HG03378 (cell line): ENCODE measurements around the gene PRTN3.
"Not testable (repeated sequence)": the region's sequence is repeated elsewhere in the genome, so short reads cannot be mapped to it uniquely, and the experiment has no call there.

ENCODE experiments used
- ATAC-seq: cut with Tn5 transposase; IDR thresholded peaks from one replicate; pipeline ENCODE4 v1.9.1; 2021; ENCODE audit warnings: mild to moderate bottlenecking, moderate library complexity; ENCODE audit not compliant: unreplicated experiment

Gene PRTN3

DNA sequence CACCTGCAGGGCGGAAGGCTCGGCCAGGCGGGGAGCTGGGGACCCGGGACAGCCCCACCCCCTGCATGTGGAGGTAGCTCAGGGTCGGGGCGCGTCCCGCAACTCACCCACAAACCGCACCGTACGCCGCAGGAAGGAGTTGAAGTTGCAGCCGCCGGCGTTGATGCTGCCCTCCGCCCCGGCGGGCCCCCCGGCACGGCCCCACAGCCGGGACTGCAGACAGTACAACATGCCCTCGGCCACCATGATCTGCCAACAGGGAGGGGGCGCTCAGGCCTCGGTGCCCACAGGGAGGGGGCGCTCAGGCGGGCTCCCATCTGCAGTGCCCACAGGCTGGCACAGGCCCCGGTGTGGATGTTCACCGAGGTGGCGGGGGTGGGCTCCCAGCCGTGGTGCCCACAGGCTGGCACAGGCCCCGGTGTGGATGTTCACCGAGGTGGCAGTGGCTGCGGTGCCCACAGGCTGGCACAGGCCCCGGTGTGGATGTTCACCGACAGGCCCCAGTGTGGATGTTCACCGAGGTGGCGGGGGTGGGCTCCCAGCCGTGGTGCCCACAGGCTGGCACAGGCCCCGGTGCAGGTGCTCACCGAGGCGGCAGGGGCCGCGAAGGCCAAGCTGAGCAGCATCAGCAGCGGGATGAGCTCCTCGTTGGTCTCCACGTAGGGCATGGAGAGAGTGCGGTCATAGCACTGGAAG is 25.6 kb upstream of the PRTN3 start:
- ATAC-seq = no peak

DNA sequence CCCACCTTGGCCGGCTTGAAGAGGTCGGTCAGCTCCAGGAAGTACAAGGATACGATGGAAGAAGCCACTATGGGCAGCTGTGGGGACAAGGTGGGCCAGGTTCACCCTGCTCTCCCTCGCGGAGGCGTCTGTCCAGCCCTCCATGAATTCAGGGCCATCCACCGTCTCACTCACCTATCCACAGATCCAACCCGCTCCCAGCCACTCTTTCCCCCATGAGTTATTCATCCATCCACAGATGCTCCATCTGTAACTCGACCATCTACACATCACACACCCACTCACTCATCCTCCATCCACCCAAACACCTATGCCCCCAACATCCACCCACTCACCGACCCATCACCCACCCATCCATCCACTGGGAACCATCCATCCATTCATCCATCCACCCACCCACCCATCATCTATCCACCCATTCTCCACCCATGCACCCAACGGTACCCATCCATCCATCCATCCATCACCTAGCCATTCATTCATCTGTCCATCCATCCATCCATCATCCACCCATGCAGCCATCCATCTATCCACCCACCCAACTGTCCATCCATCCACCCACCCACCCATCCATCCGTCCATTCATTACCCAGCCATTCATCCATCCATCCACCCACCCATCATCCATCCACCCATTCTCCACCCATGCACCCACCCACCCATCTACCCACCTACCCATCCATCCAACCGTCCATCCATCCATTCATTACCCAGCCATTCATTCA is 24.9 kb upstream of the PRTN3 start:
- ATAC-seq = no peak

DNA sequence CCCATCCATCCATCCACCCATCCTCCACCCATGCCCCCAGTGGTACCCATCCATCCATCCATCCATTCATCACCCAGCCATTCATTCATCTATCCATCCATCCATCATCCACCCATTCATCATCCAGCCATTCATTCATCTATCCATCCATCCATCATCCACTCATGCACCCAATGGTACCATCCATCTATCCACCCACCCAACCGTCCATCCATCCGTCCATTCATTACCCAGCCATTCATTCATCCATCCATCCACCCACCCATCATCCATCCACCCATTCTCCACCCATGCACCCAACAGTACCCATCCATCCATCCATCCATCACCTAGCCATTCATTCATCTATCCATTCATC is 24.3 kb upstream of the PRTN3 start:
- ATAC-seq = no peak

DNA sequence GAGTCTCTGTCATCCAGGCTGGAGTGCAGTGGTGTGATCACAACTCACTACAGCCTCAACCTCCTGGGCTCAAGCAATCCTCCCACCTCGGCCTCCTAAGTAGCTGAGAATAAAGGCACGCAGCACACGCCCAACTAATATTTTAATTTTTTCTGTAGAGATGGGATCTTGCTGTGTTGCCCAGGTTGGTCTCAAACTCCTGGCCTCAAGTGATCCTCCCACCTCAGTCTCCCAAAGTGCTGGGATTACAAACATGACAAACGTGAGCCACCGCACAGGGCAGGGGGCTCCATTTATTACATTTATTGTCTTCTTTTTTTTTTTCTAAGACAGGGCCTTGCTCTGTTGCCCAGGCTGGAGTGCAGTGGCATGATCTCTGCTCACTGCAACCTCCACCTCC is 20.6 kb upstream of the PRTN3 start:
- not testable (repeated sequence) for ATAC-seq

DNA sequence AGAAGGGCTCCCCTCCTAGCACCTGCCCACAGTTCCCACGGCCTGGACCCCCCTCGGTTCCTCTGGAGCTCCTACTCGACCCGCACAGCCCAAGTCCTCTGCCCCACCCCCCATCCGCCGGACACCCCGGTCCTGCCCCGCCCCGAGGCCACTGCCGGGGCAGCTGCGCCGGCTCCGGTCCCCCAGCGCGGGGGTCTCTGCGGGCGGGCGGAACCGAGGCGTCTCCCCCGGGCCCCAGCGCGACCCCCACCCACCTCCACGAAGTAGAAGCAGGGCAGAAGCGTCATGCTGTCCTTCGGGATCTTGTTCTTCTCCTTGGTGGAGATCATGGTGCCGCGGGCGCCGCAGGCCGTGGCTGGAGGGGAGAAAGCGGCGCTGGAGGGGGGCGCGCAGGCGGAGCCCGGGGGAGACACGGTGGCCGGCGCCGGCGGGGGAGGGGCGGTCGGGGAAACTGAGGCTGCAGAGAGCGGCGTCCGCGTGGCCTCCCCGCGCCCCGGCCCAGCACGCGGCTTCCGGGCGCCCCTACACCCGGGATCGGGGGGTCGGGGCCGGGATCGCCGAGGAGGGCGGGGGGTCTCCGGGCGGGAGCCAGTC is 19.5 kb upstream of the PRTN3 start:
- no peak for ATAC-seq

DNA sequence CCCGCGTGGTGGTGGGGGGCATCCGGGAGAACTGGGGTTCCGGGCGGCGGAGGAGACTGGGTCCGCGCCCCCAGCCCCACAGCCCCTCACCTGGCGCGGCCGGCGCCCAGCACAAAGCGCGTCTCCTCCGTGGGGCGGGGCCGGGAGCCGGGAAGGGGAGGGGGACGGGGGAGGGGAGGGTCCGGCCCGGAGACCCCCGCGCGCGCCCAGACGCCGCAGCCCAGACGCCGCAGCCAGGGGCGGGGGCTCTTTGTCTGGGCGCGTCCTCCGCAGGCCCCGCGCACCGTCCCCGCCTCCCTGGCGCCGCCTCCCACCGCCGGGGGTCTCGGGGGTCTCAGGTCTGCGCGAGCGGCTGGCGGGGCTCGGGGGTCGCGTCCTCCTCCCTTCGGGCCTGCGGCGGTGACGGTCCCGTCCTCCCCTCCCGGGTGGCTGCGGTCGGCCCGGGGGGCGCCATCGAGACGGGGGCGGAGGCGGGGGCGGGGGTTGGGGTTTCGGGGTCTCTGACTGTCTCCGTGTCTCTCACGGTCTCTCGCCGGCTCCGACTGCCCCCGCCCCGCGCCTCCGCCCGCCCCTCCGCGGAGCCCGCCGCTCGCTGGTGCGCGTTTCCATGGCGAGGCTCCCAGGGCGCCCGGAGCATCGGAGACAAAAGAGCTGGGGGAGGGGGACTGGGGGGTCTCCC is 18.8 kb upstream of the PRTN3 start, which contains the start of gene PLPPR3:
PLPPR3 (minus strand) TSS at position 131 of the 679 bp plus-strand sequence. CDS start 396 bp downstream, outside the sequence.
- no peak for ATAC-seq

DNA sequence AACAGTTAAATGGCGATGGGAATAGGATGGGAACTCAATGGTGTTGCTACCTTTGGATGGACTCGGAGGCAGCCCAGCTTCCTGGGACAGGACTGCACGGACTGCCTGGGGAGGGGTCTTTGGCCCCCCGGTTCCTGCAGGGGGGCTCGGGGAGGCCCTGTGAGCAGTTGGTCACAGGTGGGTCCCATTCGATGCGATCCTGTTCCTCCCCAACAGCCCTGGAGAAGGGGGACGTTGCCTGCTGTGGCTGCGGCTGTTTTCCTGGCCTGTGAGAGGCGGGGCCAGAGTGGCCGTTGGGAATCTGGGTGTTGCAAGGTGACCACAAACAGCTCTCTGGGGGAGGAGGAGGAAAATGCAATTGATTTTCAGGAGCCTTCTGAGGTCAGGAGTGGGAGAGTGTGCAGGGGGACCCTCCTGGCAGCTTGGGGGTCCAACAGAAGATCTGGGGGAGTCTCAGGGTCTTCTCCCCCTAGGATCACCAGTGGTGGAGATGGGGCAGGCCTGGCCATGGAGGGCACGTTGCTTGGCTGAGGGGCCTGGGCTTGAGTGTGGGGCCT is 17.2 kb upstream of the PRTN3 start:
- ATAC-seq = no peak

DNA sequence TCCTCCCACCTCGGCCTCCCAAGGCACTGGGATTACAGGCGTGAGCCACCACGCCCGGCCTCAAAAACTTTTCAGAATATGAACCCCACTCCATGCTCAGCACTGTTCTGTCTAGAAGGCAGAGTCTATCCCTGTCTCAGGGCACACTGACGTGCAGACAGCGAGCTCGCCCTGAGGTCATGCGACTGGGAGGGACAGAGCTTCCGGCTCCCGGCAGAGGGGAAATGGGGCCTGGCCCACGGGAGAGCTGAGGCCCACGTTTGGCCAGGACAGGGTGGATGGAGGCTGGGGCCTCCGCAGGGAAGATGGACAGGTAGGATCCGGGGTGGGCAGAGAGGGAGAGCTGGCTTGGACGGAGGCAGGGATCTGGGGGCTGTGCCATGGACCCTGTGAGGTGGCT is 15.9 kb upstream of the PRTN3 start:
- no peak for ATAC-seq

DNA sequence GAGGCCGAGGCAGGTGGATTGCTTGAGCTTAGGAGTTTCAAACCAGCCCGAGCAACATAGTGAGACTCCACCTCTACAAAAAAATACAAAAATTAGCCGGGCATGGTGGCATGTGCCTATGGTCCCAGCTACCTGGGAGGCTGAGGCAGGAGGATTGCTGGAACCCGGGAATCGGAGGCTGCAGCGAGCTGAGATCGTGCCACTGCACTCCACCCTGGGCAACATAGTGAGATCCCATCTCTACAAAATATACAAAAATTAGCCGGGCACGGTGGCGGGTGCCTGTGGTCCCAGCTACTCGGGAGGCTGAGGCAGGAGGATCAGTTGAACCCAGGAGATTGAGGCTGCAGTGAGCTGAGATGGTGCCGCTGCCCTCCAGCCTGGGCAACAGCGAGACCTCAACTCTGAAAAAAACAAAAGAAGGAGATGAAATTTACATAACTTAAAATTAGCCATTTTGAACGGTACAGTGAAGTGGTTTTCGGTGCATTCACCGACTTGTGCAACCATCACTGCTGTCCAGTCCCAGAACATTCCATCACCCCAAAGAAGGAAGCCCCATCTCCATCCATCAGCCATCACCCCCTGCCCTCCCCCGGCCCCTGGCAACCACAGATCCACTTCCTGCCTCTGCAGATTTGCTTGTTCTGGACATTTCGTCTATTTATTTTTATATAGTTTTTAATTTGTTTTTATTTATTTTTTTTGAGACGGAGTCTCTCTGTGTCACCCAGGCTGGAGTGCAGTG is 14.7 kb upstream of the PRTN3 start:
- ATAC-seq = no peak

DNA sequence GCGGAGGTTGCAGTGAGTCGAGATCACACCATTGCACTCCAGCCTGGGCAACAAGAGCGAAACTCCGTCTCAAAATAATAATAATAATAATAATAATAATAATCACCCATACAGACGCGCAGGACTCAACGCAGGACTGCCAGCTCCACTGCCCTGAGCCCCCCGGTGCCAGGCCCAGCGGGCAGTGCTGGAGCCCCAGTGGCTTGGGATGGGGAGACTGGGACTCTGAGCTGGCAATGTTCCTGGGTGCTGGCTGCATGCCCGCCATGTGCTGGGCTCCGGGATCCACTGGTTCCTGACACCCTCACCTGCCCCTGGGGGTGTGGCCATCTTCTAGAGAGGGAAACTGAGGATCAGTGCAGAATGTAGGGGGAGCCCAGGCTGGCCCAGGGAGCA is 13.5 kb upstream of the PRTN3 start:
- ATAC-seq = no peak

DNA sequence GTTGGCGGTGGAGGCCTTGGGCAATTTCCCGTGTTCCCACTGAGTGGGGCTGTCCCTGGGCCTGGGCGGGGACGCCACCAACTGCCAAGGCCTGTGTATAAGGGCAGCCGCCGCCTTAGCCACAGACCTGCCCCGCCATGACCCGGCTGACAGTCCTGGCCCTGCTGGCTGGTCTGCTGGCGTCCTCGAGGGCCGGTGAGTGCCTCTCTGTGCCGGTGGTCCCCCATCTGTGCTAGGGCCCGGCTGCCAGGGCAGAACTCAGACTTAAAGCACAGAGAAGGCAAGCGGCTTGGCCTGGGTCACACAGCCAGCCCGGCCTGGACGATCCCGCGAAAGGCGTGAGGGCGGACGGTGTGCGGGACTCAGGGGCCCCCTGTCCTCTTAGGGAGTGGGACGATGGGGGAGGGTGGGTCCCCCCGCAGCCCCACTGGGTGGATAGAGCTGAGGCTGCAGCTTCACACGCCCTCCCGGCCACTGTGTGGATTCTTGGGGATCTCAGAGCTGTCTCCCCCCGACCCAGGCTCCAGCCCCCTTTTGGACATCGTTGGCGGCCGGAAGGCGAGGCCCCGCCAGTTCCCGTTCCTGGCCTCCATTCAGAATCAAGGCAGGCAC is 13.0 kb upstream of the PRTN3 start, which contains the start of gene AZU1:
AZU1 (plus strand) TSS at position 128 of the 612 bp plus-strand sequence; CDS start at position 138, 10 bp downstream.
- no peak for ATAC-seq

DNA sequence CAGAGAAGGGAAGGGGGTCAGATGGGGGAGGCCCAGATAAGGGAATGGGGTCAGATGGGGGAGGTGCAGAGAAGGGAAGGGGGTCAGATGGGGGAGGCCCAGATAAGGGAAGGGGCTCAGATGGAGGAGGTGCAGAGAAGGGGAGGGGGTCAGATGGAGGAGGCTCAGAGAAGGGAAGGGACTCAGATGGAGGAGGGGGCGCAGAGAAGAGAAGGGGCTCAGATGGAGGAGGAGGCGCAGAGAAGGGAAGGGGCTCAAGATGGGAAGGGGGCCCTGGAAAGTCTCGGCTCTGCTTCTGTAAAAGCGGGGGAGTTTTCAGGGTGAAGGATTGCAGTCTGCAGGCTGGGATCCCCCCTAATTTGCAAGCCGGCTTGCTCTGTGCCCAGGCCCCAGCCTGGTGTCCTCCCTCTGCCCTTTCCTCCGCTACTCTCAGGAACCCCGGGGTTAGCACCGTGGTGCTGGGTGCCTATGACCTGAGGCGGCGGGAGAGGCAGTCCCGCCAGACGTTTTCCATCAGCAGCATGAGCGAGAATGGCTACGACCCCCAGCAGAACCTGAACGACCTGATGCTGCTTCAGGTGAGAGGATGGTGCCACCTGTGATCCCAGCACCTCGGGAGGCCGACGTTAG is 11.6 kb upstream of the PRTN3 start:
- no peak for ATAC-seq

DNA sequence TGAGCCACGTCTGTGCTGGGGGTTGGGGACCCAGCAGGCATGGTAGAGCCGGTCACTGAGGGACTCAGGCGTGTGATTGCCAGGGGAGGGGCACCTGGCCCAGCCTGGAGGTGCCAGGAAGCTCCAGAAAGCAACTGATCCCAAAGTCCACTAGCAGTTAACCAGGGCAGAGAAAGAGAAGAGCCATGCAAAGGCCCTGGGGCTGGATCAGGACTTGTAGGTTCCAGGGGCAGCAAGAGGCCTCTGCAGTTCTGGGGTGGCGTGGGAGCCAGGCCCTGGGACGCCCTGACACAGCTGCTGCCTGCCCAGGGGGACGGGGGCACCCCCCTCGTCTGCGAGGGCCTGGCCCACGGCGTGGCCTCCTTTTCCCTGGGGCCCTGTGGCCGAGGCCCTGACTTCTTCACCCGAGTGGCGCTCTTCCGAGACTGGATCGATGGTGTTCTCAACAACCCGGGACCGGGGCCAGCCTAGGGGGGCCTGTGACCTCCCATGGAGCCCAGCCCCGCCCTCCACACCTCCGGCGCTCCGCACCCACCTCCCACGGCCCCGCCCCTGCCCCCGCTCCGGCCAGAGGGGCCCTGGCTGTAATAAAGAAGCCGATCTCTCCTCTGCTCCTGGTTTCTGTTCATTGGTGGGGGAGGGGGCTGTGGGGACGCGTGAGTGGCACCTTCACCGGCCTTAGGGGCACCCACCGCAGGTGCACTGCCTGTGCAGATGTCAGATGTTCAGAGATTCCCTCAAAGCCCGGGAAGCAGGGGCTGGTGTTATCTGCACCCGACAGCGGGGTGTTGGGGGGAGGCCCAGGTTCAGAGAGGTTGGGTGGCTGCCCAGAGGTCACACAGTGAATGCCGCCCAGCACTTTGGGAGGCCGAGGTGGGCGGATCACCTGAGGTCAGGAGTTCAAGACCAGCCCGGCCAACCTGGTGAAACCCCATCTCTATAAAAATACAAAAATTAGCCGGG is 9.1 kb upstream of the PRTN3 start:
- ATAC-seq = no peak

DNA sequence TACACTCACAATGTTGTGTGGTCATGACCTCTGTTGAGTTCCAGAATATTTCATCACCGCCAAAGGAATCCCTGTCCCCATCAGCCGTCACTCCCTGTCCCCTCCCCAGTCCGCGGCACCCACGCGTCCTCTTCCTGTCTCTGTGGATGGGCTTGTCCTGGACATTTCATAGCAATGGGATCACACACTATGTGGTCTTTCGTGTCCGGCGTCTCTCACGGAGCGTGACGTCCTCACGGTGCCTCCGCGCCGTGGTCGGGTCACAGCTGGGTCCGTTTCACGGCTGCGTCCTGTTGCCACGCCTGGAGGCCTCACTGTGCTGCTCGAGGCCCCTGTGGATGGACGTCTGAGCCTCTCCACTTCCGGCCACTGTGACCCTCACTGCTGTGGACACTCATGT is 6.6 kb upstream of the PRTN3 start:
- no peak for ATAC-seq

DNA sequence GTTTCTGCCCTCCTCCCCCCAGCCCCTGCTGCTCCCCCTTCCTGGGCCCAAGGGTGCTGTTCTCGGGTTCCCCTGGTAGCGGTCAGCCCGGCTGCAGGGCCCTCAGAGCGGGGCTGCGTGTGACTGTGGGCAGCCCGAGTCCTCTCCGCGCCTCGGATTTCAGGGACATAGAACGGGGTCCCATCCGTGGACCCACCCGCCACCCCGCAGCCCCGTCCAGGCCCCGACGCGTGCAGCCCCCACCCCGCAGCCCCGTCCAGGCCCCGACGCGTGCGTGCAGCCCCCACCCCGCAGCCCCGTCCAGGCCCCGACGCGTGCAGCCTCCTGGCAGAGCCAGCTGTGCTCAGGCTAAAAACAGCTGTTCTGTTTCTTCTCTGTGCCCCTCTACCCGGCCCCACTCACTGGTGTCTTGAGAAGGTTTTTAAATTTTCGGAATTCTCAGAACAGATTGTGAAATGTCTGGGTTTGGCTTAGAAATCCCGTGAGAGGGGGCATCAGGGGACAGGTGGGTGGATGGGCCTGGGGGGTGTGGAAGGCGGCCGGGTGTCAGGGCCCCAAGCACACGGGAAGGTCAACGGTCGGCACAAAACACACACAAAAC is 5.5 kb upstream of the PRTN3 start:
- no peak for ATAC-seq

DNA sequence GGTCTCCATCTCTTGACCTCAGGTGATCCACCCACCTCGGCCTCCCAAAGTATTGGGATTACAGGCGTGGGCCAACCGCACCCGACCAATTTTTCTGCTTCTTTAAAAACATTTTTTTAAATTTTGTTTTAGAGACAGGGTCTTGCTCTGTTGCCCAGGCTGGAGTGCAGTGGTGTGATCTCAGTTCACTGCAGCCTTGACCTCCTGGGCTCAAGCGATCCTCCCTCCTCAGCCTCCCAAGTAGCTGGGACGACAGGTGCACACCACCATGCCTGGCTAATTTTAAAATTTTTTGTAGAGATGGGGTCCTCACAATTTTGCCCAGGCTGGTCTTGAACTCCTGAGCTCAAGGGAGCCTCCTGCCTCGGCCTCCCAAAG is 2.0 kb downstream of the PRTN3 start:
- ATAC-seq = not testable (repeated sequence)

DNA sequence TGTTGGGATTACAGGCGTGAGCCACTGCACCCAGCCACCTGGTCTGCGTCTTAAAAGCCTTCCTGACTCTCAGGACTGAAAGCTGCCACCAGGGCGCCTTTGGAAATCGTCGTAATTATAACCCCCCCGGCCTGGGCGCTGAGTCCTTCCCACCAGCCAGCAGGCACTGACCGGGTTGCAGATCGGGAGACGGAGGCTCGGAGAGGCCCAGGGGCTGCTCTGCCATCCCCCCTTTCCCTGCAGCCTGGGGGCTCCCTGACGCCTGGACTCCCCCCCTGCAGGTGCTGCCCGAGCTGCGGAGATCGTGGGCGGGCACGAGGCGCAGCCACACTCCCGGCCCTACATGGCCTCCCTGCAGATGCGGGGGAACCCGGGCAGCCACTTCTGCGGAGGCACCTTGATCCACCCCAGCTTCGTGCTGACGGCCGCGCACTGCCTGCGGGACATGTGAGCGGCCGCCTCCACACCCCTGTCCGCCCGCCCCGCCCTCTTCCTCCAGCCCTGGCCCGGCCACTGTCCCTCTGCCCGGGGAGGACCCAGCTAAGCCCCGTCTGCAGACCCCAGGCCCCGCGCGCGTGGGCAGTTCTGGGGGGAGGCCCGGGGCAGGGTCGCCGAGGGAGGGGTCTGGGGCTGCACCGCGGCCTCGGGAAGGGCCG is 2.5 kb downstream of the PRTN3 start:
- ATAC-seq = no peak
